Endometrium (tissue), 2 donors: Measurements from ENCODE around the gene PDE4D.

Experiments used
- FAIRE-seq: peaks from 2 replicates; lab custom pipeline; 2012; peaks lifted over from hg19 to GRCh38; lab: Jason Lieb, UNC
- donor health status: control.
- donor health status: control.

PDE4D gene

DNA sequence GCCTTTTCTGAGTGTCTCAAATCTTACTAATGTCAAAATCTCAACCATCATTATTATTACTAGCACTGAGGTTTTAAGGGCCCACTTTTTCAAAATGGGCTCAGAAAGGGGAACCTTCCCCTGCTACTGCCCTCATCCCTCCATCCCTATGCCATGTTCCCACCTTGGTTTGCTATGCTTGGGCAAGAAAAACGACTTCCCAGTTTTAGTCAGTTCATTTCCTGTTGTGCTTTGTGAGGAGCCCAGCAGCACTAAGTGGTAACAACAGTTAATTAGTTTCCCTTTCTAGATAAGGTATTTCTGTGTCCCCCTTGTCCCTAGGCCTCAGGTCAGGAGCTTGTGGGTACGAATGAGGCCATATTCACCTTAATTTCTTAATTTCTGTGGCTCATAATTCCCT is 715.5 kb downstream of the PDE4D start:
- no peak for FAIRE-seq

DNA sequence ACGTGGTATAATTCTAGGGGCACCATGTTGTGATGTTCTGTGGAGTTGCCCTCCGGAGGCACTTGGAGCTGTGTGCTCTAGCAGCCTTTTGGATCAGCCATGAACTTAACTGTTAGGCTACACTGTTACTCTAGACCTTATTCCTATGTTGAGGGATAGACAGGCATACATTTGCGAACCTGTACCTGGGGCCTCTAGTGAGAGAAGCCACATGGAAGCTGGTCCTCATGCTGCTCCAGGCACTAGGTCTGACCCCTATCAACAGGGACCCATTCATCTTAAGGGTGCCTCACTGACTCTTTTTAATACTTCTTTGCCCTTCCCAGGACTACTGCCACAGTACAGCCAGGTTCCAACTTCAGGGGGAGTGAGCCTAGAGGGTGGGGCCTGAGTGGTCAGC is 715.9 kb downstream of the PDE4D start:
- no peak for FAIRE-seq

DNA sequence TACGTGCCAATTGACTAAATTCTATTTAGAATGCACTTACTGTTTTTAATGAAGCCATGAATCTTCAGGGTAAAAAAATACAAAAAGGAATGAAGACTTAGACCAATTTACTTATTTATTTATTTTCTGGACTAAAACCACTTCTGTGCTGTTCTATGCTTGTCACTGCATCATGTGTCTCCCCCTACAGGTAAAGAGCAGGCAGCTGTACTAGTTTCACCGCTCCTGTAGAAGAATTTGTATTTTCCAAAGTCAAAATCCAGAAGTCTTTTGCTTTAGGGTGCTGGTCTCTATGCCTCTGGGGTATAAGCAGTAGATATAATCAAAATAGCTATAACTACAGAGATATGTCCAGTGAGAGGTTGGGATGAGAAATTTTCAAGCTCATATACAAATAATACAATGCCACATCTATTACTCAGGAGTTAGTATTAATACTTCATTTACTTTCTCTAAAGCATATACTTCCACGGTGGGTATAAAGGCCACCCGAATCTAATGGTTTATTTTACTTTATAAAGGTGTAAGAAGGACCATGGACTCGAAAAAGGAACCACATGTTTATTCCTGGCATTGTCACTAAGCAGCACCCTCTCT is 719.2 kb downstream of the PDE4D start:
- FAIRE-seq: peak; percentile 86

- no peak for FAIRE-seq
These were observed 719.9 kb downstream of the PDE4D start for GRCh38 chr5:59173578-59173977.

DNA sequence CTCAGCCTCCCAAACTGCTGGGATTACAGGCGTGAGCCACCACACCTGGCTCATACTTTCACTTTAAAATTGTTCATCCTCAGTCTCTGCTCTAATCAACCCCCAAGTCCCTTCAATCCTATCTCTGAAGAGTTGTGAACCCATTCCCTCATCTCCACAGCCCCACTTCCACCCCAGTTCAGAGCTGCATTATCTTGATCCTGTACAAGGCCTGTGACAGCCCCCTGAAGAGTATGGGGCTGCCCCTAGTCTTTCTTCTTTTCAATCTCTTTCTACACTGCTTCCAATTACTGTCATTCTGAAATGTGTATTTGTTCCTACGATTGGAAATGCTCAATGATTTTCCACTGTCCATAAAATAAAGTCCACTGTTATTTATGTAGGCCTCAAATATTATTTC is 722.4 kb downstream of the PDE4D start:
- FAIRE-seq: no peak

DNA sequence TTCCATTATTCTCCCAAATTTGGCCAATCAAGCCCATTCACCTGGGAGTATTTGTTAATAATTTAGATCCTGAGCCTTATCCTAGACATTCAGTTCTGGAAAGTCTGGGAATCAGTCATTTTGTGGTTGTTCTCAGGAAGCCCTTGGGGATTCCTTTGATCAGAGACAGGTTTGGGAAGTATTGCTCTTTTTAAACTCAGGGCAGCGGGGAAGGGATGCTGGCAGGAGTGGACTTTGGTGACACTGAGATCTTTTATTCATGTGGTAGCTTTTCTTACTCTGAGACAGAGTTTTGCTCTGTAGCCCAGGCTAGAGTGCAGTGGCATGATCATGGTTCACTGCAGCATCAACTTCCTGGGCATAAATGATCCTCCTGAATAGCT is 723.8 kb downstream of the PDE4D start:
- no peak for FAIRE-seq

GRCh38 chr5:59169081-59169767 is 724.3 kb downstream of the PDE4D start:
- FAIRE-seq: peak; percentile 97

GRCh38 chr5:59168067-59168466 is 725.5 kb downstream of the PDE4D start:
- FAIRE-seq: no peak

DNA sequence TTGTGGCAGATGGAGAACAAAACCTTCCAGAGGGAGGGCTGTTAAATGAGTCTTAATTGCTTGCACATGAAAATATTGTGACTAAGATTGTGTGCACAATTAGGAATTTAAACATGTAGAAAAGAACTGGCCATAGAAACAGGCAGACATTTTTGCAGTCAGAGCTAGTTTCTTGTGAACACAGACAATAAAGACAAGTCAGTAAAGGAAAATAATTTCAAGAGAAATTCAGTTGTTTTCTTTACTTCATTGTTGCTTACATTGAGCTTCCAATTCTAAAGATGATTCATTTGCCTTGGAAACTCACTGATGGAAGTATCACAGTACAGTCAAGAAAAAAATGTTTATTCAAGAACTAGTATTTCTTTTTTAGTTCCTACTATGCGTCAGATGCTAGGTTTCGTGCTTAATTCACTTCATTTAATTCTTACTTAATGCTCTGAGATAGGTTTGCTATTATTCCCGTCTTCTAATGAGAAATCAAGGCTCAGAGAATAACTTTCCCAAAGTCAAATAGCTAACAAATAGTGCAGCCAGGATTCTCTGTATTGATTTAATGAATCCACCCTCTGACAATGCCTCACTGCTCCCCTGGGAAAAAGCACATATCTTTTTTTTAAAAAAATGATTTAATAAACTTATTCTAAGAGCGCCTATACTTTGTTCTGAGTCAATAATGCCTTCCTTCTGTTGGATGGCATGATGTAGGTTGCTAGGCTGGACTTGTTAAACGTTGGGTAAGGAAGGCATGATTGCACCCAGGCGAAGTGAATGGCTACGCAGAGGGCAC is 729.3 kb downstream of the PDE4D start:
- peak; percentile 88 for FAIRE-seq

DNA sequence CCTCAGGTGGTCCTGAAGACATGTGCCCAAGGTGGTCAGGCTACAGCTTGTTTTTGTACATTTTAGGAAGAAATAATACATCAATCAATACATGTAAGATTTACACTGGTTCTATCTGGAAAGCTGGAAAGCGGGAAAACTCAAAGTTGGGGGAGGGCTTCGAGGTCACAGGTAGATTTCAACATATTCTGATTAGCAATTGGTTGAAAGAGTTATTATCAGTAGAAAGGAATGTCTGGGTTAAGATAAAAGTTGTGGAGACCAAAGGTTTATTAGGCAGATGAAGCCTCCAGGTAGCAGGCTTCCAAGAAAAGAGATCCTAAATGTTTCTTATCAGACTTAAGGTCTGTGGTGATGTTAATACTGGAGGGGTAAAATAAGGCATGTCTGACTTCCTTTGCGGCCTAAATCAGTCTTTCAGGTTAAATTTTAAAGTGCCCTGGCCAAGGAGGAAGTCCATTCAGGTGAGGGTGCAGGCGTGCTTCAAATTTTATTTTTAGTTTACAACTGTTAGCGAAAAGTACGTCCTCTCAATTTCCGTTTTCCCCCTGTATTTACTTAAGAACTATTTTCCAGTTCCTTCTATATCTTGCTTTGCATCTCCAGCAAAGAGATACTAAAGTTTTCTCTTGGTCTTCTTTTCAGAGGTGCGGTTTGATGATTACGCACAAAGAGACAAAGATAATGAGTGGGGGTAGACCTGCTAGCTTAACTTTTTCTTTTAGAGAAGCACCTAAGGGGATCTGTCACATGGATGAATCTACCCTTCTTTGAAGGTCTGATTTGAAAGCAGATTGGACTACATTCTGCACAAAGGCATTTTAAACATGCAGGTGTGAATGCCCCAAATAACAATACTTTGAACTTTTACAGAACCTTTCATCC is 732.1 kb downstream of the PDE4D start:
- no peak for FAIRE-seq

DNA sequence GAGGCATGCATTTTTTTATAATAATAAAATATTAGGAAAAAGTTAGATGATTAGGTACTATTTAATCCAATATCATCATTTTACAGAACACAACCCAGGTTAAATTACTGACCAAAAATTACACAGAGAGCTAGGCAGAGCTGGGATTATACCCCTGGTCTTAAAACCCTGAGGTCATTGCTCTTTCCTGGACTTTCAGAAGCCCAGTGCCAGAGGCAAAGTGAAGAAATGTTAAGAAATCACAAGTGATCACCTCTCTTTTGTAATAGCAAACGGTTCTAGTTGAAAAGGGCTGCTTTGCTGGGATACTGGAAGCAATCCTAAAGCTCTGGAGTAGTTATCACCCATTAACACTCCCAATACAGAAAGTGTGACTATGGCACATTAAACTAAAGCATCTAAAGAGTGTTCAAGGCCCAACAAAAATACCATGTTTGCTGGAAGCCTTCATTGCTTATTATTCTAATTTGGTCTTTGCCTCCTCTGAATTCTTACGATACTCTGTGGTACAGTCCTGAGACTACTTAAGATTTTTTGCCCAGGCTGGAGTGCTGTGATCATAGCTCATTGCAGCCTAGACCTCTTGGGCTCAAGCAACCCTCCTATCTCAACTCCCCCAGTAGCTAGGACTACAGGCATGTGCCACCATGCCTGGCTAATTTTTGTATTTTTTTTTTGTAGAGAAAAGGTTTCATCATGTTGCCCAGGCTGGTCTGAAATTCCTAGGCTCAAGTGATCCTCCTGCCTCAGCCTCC is 734.7 kb downstream of the PDE4D start:
- FAIRE-seq: no peak

- no peak for FAIRE-seq
These were observed 735.4 kb downstream of the PDE4D start for GRCh38 chr5:59158165-59158564.

- no peak for FAIRE-seq
These were observed 736.5 kb downstream of the PDE4D start for GRCh38 chr5:59157068-59157467.

GRCh38 chr5:59152701-59153245 is 740.8 kb downstream of the PDE4D start:
- no peak for FAIRE-seq

DNA sequence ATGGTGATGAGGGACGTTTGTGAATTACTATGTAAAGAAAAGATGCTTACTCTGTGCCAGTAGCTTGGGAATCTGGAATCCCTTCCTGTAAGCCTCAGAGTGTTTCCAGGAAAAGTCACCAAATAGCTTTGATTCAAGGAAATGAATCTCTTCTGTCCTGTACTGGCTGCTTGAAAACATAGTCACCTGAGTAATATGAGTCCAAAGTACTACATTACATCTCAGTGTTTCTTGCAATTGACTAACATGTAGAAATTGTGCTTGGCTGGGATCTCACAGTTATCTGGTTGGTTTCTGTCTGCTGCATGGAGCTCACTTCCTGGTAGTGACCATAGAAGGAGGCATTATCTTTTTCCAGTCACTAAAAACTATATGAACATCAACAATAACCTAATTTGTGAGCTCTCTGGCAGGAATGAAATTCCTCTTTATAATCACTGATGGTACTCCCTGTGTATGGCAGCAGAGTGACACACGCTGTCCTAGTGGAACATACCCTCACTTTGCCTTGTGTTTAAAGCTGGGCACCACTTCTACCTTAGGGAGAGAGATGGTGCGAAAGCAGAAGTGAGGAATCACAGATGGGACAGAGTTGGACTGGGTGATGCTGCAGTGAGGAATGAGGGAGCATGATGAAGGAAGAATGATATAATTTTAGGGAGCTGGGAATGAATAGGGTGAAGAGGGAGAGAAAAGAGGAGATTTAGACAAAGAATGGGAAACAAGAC is 742.2 kb downstream of the PDE4D start:
- FAIRE-seq: no peak

GRCh38 chr5:59149827-59150226 is 743.7 kb downstream of the PDE4D start:
- no peak for FAIRE-seq

DNA sequence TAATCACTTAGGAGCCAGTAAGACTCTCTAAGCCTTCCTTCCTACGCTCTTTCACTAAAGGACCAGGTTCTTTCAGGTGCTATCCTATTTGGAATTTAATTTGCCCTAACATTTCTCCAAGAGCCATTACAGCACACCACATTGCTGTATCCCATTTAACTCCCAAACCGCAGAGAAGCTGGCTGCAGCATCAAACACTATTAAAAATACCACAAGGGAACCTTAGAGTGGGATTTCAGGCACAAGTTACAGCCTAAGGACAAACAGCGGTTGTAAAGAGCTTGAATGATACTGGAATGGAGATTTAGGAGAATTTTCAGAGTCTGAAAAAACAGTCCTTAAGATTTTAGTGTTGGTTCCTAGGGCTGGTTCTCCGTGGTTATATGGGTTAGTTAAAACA is 744.3 kb downstream of the PDE4D start:
- FAIRE-seq: no peak

GRCh38 chr5:59146729-59147128 is 746.8 kb downstream of the PDE4D start:
- no peak for FAIRE-seq

- FAIRE-seq: no peak
These were observed 749.6 kb downstream of the PDE4D start for GRCh38 chr5:59143926-59144333.

- no peak for FAIRE-seq
These were observed 750.6 kb downstream of the PDE4D start for GRCh38 chr5:59142927-59143326.

- no peak for FAIRE-seq
These were observed 751.4 kb downstream of the PDE4D start for GRCh38 chr5:59142138-59142537.
